K562 (cell line): ENCODE measurements around the gene SNAPC2.

Experiments
- EP300 ChIP-seq: IDR thresholded peaks from 2 replicates; pipeline ENCODE4 v1.6.1; 2012; ENCODE audit warnings: low read length, improper control_type of control experiment
- POLR2H ChIP-seq: IDR thresholded peaks from 2 replicates; pipeline ENCODE4 v1.6.1; 2016; ENCODE audit warnings: missing genetic modification characterization, low read depth, mild to moderate bottlenecking, control low read depth, missing compliant biosample characterization, moderate library complexity
- RAD21 ChIP-seq, 2 experiments: fragments of 250-450 bp in 1 of 2; fragments of 450-650 bp in 1 of 2; sonication (Bioruptor Pico) in 1 of 2; formaldehyde crosslinking in 1 of 2; IDR thresholded peaks in 1 of 2; conservative IDR thresholded peaks in 1 of 2; 2 replicates each; pipeline versions ENCODE4 v1.4.0 to v1.8.0; 2020 to 2022; ENCODE audit warnings: mild to moderate bottlenecking in 2 of 2, moderate library complexity in 1 of 2
- SMC3 ChIP-seq: conservative IDR thresholded peaks from 2 replicates; pipeline ENCODE4 v1.6.1; 2011; ENCODE audit warnings: low read depth, low read length, improper control_type of control experiment; ENCODE audit not compliant: insufficient read depth
- TCF7L2 ChIP-seq: fragments of 150-350 bp; IDR thresholded peaks from 2 replicates; pipeline ENCODE4 v1.6.1; 2016; ENCODE audit warnings: low read depth, mild to moderate bottlenecking, low read length, moderate library complexity
- ZSCAN32 ChIP-seq: fragments of 450-650 bp; formaldehyde crosslinking; IDR thresholded peaks from 2 replicates; pipeline ENCODE4 v1.4.0; 2020; ENCODE audit warnings: mild to moderate bottlenecking, moderate library complexity
- TF ChIP-seq, protein P1 (sequence below), 3 experiments: IDR thresholded peaks in 2 of 3; conservative IDR thresholded peaks in 1 of 3; 2 replicates each; pipeline ENCODE4 v1.5.1; 2011 to 2012; ENCODE audit warnings: low read length in 3 of 3, mild to moderate bottlenecking in 3 of 3, control low read depth in 2 of 3, improper control_type of control experiment in 1 of 3, inconsistent platforms in 1 of 3, low read depth in 1 of 3, mixed read lengths in 1 of 3, moderate library complexity in 1 of 3; ENCODE audit not compliant: insufficient read depth in 2 of 3

DNA sequence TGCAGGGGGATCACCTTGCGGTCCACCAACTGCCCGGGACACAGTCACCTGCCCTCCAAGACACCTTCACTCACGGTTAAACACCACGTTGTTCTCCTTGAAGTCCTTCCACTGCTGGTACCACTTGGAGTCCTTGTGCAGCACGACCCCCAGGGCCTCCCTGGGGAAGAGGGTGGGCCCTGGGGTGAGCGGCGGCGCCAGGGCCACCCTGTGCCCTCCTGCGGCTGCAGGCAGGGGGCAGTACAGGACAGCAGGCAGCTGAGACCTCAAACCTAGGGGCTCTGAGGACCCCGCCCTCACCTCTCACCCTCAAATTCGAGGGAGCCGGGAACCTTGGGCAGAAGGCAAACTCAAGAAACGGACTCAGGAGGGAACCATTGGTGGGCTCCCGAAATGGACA is 13.3 kb downstream of the SNAPC2 start:
- no peak for TF ChIP-seq SMC3
- no peak for TF ChIP-seq ZSCAN32 (CRISPR knock-in tag)
- TF ChIP-seq RAD21 (CRISPR knock-in tag; conservative IDR thresholded peaks at IDR 0.05 in 1 of 2, IDR thresholded peaks at IDR 0.05 in 1 of 2): no peak
- TF ChIP-seq, protein P1, sequence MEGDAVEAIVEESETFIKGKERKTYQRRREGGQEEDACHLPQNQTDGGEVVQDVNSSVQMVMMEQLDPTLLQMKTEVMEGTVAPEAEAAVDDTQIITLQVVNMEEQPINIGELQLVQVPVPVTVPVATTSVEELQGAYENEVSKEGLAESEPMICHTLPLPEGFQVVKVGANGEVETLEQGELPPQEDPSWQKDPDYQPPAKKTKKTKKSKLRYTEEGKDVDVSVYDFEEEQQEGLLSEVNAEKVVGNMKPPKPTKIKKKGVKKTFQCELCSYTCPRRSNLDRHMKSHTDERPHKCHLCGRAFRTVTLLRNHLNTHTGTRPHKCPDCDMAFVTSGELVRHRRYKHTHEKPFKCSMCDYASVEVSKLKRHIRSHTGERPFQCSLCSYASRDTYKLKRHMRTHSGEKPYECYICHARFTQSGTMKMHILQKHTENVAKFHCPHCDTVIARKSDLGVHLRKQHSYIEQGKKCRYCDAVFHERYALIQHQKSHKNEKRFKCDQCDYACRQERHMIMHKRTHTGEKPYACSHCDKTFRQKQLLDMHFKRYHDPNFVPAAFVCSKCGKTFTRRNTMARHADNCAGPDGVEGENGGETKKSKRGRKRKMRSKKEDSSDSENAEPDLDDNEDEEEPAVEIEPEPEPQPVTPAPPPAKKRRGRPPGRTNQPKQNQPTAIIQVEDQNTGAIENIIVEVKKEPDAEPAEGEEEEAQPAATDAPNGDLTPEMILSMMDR (IDR thresholded peaks at IDR 0.05 in 2 of 3, conservative IDR thresholded peaks at IDR 0.05 in 1 of 3; ENCODE audit: insufficient read depth in 2 of 3, low read depth in 1 of 3, low read length in 3 of 3): peak; percentile 35 to 54 (median 42); a peak in 4 of 6 replicates
- no peak for TF ChIP-seq EP300
- TF ChIP-seq POLR2H: no peak
- no peak for TF ChIP-seq TCF7L2
